ENCODE data around the gene NUCB2. TPM values are rescaled to one million over a fixed set of nuclear protein-coding genes. Genes with fewer than 3 reads are reported as not detected.

Gene NUCB2
- total RNA-seq, 1 donor from 2014 or later: 52.8 TPM

DNA sequence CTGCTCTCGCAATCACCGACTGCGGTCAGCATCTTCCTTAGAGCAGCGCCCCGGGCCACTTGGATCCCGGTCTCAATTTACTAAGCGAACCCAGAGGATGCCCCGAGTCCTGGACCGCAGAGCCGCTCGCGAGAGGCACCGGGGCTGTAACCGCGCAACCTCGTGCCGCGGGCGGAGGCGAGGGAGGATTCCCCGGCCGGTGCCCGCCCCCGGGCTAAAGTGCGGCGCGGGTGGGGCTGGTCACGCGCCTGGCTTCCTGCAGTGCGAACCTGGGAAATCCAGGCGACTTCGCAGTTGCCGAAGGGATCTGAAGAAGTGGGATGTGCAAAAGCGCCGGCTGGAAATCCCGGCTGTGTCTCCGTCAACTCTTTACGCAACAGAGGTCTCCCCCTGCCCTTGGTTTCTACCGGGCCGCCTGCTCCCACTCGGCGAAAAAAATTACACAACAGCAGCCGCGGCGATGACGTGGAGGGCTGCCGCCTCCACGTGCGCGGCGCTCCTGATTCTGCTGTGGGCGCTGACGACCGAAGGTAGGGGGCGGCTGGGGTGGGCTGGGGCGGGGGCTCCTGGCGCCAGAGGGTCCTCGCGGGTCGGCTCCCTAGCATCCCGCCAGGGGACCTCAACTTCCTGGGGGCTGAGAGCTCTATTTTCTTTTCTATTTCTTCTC is 75.1 kb downstream of the NUCB2 start, which contains the start of gene NCR3LG1:
Gene NCR3LG1, plus strand, starts transcription at position 291 of the 667 bp plus-strand sequence. Its CDS starts 170 bp downstream, at position 461.
- Mint-ChIP-seq H3K4me3 (ENCODE audit: low read depth) (peak within 1 kb of the TSS; percentile 71), H3K9me3 (ENCODE audit: low read depth) (no peaks in the 10 kb centered on the region), H3K4me1 (ENCODE audit: low read depth) (peaks cover 15% of the 10 kb centered on the region), H3K27me3 (peaks cover 51% of the 10 kb centered on the region), H3K27ac (peak within 1 kb of the TSS; percentile 38), H3K36me3 (ENCODE audit: insufficient read depth) (peaks cover 1% of the 10 kb centered on the region)
- TF ChIP-seq, protein P1, sequence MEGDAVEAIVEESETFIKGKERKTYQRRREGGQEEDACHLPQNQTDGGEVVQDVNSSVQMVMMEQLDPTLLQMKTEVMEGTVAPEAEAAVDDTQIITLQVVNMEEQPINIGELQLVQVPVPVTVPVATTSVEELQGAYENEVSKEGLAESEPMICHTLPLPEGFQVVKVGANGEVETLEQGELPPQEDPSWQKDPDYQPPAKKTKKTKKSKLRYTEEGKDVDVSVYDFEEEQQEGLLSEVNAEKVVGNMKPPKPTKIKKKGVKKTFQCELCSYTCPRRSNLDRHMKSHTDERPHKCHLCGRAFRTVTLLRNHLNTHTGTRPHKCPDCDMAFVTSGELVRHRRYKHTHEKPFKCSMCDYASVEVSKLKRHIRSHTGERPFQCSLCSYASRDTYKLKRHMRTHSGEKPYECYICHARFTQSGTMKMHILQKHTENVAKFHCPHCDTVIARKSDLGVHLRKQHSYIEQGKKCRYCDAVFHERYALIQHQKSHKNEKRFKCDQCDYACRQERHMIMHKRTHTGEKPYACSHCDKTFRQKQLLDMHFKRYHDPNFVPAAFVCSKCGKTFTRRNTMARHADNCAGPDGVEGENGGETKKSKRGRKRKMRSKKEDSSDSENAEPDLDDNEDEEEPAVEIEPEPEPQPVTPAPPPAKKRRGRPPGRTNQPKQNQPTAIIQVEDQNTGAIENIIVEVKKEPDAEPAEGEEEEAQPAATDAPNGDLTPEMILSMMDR (IDR thresholded peaks at IDR 0.05; ENCODE audit: unreplicated experiment): no peak
- no peak for DNase-seq (ENCODE audit: low spot score, unreplicated experiment)

DNA sequence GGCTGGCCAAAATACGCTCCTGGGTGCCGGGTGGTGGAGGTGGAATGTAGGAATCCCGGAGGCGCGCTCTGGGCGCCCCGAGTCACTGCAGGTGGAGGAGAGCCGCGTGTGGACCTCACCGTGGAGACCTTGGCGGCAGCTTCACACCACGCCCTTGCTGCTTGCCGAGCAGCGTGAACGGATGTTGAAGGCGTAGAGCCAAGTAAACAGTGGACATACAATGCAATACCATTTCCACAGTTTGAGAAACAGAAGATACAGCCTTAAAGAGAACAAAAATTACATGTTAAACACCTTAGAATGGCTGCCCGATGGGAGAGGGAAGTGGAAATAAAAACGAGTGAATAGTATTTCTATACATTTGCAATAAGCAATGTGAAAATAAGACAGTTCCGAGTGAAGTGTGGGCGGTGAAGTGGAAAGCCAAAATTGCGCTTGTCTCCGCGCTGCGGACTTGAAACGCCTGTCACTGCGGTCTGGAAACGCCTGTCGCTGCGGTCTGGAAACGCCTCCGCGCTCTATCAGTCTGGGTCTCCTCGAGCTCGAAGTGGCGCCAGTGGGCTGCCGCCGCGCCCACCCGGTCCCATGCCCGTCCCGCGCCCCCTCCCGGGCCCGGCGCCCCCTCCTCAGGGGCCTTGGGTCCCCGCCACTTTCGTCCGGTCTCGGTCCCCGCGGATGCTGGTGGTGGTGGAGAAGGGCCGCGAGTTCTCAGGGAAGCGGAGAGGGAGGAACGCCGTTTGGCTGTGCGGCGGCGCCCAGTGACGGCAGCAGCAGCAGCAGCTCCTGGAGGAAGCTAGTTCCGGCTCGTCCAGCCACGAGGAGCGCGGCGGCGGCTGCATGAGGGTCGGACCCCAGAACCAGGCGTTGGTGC is 76.6 kb downstream of the NUCB2 start:
- Mint-ChIP-seq H3K9me3 (ENCODE audit: low read depth) (no peaks in the 10 kb centered on the region), H3K36me3 (ENCODE audit: insufficient read depth) (peaks cover 1% of the 10 kb centered on the region), H3K4me3 (ENCODE audit: low read depth) (peak overlapping the region; percentile 71), H3K27ac (peak overlapping the region; percentile 38), H3K4me1 (ENCODE audit: low read depth) (peaks cover 15% of the 10 kb centered on the region), H3K27me3 (peaks cover 51% of the 10 kb centered on the region)
- DNase-seq (ENCODE audit: low spot score, unreplicated experiment): peak; percentile 40
- TF ChIP-seq, protein P1 (IDR thresholded peaks at IDR 0.05; ENCODE audit: unreplicated experiment): no peak

DNA sequence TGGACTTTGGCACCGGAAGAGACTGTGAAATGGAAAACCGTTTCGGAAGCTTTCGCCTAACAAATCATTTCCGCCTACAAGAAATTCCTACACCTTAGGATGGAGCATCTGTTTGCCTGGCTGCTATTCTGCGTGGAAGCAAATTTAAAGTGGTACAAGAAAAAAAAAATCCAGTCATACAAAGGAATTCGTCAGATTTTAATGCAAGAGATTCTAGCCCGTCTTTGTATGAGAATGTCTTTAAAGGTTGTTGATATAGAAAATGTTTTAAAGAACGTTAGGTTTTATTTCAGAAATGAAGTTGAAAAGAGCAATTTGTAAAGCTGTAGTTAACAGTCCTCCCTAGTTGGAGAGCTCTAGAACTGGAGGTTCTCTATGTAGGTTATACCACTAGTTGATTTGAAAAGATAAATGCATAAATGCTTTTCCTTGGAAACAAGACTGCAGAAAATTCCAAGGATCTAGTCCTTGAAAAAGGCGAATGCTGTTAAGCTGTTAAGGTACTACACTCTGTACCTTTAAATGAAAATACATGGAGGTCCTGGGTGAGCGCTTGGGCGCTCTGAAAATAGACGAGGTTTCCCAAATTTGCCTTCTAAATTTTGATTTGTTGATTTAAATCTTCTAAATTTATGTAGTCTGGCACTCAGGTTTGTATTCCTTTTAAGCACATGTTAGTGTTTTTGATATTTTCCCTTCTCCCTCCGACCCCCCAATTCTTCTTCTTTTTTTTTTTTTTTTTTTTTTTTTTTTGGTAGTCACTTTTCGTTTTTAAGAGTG is 77.5 kb downstream of the NUCB2 start:
- peaks cover 15% of the 10 kb centered on the region for H3K4me1 Mint-ChIP-seq (ENCODE audit: low read depth)

DNA sequence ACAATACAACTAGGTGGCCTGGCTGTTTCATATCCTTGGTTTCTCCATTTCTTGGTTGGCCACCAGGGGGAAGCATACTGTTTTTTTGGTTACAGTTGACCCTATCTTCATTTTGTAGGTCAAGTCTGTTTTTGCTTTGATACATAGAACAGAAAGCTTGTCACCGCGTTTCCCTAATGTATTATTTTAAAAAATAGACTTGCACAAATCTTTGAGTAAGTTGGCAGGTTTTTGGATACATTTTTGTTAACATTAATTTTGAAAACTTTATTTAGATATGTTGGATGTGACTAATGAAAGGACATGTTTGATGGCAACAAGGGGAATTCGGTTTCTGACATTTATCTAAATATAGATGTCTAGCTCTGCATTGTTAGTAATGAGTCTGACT is 78.1 kb downstream of the NUCB2 start:
- H3K9me3 Mint-ChIP-seq (ENCODE audit: low read depth): peaks cover 4% of the 10 kb centered on the region
- H3K27ac Mint-ChIP-seq: peak overlapping the region; percentile 80

More for the DNA sequence above, 77.5 kb downstream of the NUCB2 start:
- TF ChIP-seq, protein P1 (IDR thresholded peaks at IDR 0.05; ENCODE audit: unreplicated experiment): no peak
- peaks cover 2% of the 10 kb centered on the region for H3K36me3 Mint-ChIP-seq (ENCODE audit: insufficient read depth)
- no peak for DNase-seq (ENCODE audit: low spot score, unreplicated experiment)
- peaks cover 1% of the 10 kb centered on the region for H3K9me3 Mint-ChIP-seq (ENCODE audit: low read depth)
- H3K27me3 Mint-ChIP-seq: peaks cover 50% of the 10 kb centered on the region
- peak overlapping the region; percentile 80 for H3K27ac Mint-ChIP-seq
- peak overlapping the region; percentile 71 for H3K4me3 Mint-ChIP-seq (ENCODE audit: low read depth)

More for the DNA sequence above, 78.1 kb downstream of the NUCB2 start:
- TF ChIP-seq, protein P1 (IDR thresholded peaks at IDR 0.05; ENCODE audit: unreplicated experiment): peak; percentile 73
- Mint-ChIP-seq H3K4me1 (ENCODE audit: low read depth) (peaks cover 15% of the 10 kb centered on the region), H3K4me3 (ENCODE audit: low read depth) (peak overlapping the region; percentile 65), H3K36me3 (ENCODE audit: insufficient read depth) (peaks cover 4% of the 10 kb centered on the region), H3K27me3 (peaks cover 44% of the 10 kb centered on the region)
- DNase-seq (ENCODE audit: low spot score, unreplicated experiment): peak; percentile 34
